C1 segment of cervical spinal cord (tissue), 14 donors: ENCODE data around the gene TPRX1.
A peak's percentile ranks its signal among the peaks of the same experiment; 100 is the strongest.
"Not testable (repeated sequence)": the region's sequence is repeated elsewhere in the genome, so short reads cannot be mapped to it uniquely, and the experiment has no call there.

ENCODE experiments used
- DNase-seq, 14 donors: peaks; one replicate each; lab custom pipeline; 2025; lab: John Stamatoyannopoulos, UW

The TPRX1 gene

DNA sequence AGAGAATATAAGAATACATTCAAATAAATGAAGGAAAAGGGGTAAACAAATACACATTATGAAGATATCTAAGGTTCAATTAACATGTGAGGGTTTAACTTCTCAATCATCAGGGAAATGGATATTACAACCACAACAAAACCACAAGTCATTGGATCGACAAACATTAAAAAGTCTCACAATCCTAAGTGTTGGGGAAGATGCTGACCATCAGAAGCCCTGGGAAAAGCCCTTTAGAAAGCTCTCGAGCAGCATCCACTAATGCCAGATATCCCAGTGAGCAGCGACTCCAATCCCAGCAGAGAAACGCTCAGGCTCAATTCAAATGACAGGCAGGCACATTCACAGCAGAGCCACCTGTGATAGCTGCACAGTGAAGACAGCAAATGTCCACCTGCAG is 3.1 kb downstream of the TPRX1 start:
- DNase-seq = no peak

- no peak for DNase-seq
Measured at GRCh38 chr19:47798904-47799266, 5.5 kb downstream of the TPRX1 start.

DNA sequence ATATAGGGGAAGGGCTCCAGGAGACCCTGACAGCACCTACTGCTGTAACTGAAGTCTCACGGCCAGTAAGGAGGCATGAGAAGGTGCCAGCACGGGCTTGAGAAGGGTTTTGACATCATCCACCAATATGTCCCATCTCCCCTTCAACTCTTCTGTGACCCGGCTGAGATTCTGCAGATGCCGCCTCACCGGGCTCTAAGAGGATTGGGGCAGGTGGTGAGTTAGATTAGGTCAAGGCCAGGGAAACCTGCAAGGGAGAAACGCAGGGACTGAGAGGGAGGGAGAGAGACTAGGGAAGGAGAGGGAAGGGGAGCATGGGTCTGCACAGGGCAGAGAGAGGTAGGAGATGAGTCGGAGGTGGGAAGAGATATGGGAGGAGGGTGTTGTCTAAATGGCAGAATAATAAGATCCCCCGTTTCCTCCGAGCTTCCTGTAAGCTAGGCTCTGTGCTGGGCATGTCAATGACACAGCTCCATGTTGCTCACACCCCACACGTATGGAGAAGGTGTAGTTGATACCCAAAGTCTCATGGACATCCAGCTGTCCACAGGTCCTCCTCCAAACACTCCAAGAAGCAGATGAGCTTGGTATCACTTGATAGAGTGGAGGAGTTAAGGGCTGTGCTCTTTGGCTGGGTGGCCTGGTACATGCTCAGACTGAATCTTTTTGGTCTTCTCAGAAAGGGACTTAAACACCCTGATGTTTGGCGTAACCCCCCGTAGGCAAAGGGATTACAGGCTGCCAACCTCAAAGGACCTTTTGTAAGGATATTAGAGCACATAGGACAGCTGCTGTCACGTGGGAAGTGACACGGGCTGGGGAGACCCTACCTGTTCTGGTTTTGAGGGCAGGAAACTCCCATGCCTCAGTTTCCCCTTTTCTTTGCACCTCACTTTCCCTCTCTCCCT is 6.1 kb downstream of the TPRX1 start:
- no peak for DNase-seq

GRCh38 chr19:47796785-47797184 is 7.6 kb downstream of the TPRX1 start:
- no peak for DNase-seq

GRCh38 chr19:47794526-47794925 is 9.8 kb downstream of the TPRX1 start:
- no peak for DNase-seq

DNA sequence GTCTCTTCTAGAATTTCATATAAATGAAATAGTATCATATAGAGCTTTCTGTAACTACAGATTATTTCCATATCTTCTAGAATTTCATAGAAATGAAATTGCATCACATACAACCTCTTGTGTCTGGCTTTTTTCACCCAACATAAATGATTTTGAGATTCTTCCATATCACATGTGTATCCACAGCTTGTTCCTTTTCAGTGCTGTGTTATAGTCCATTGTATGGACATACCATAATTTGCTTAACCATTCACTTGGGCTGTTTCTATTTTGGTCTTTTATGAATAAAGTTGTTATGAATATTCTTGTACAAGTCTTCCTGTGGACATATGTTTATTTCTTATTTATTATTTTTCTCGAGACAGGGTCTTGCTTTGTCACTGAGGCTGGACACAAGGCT is 11.7 kb downstream of the TPRX1 start:
- no peak for DNase-seq

- peak in 12 of 14 donors; percentile 12 to 78 (median 40) for DNase-seq
Measured at GRCh38 chr19:47790398-47790814, 13.9 kb downstream of the TPRX1 start.

GRCh38 chr19:47789811-47790210 is 14.5 kb downstream of the TPRX1 start:
- not testable (repeated sequence) for DNase-seq

- DNase-seq = not testable (repeated sequence)
Measured at GRCh38 chr19:47787307-47787706, 17.0 kb downstream of the TPRX1 start.

DNA sequence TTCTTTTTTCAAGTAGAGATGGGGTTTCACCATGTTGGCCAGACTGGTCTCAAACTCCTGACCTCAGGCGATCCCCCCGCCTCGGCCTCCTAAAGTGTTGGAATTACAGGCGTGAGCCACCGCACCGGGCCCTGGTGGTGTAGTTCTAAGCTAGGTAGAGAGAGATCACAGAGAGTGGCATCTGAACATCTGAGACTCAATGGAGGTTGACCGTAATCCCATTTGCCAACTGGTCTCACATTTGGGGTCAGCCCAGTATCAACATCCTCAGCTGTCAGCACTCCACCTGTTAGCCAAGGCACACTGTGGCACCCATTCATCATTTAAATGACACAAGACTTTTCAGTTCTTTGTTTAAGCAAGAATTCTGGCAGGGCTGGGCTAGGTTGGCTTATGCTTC is 17.8 kb downstream of the TPRX1 start:
- DNase-seq = no peak

DNA sequence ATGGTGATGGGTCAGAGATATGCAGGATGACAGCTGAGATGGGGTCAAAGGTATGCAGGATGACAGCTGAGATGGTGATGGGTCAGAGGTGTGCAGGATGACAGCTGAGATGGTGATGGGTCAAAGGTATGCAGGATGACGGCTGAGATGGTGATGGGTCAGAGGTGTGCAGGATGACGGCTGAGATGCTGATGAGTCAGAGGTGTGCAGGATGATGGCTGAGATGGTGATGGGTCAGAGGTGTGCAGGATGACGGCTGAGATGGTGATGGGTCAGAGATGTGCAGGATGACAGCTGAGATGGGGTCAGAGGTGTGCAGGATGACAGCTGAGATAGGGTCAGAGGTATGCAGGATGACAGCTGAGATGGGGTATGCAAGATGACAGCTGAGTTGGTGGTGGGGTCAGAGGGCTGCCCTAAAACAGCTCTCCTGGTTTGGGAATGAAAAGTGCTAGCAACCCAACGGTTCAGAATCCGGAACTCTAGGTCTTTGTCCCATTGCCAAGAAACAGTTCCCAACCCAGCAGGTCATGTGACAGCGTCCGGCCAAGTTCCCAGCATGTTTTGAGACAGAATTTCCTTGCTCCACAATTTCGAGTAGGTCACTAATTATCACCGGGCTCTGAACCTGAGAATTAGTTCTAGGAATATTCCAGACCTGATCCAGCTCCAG is 22.6 kb downstream of the TPRX1 start:
- peak in 12 of 14 donors; percentile 20 to 69 (median 45) for DNase-seq

DNA sequence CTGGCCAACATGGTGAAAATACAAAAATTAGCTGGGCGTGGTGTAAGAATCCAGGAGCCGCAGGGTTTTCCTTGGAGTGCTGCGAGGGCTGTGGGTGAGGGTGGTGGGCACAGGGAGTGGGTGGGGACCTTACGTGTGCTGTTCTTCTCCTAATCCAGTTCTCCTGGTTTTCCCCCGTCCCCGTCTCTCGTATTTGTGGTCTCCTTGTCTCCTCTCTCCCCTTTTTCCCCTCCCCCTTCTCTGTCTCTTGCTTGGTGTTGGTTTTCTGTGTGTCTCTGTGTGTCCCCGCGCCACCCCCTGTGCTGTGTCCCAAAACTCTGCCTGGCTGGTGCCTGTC is 24.2 kb downstream of the TPRX1 start:
- peak in 1 of 14 donors; percentile 42 for DNase-seq

DNA sequence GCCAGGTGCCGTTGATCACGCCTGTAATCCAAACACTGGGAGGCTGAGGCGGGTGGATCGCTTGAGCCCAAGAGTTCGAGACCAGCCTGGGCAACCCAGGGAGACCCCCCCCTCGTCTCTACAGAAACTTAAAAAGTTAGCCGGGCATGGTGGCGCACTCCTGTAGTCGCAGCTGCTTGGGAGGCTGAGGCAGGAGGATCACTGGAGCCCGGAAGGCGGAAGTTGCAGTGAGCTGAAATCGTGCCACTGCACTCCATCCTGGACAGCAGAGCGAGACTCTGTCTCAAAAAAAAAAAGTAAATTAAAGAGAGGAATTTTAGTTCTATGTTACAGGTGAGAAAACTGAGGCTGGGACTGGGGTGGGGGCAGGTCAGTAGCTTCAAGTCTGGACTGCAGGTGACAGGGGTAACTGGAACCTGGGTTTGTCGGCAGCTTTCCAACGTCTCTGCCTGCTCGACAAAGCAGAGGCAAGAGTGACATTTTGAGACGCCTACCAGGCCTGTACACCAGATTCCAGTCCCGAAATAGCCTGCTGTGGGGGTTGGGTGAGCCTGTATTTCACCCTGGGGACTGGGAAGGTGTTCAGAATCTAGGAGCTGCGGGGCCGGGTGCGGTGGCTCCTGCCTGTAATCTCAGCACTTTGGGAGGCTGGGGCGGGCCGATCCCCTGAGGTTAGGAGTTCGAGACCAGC is 24.7 kb downstream of the TPRX1 start:
- peak in 7 of 14 donors; percentile 11 to 79 (median 21) for DNase-seq

- peak in 12 of 14 donors; percentile 34 to 67 (median 58) for DNase-seq
Measured at GRCh38 chr19:47778954-47779351, 25.4 kb downstream of the TPRX1 start.

- peak; percentile 53 to 92 (median 84) for DNase-seq
Measured at GRCh38 chr19:47778049-47778953, 26.1 kb downstream of the TPRX1 start, which contains the start of gene SELENOW. Gene SELENOW, plus strand, starts transcription at chr19:47778703. Its CDS starts 83 bp downstream, at chr19:47778786.

DNA sequence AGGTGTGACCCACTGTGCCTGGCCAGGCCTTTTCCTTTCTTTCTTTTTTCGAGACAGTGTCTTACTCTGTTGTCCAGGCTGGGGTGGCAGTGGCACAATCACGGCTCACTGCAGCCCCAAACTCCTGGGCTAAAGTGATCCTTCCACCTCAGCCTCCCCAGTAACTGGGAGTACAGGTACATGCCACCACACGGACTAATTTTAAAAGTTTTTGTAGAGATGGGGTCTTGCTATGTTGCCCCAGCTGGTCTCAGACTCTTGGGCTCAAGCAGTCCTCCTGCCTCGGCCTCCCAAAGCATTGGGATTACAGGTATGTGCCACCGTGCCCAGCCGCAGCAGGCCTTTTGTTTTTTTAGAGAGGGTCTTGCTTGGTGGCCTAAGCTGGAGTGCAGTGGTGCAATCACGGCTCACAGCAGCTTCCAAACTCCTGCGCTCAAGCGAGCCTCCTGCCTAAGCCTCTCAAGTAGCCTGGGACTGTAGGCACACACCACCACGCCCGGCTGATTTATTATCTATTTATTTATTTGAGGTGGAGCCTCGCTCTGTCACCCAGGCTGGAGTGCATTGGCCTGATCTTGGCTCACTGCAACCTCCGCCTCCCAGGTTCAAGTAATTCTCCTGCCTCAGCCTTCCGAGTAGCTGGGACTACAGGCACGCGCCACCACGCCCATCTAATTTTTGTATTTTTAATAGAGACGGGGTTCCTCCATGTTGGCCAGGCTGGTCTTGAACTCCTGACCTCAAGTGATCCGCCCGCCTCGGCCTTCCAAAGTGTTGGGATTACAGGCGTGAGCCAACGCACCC is 26.9 kb downstream of the TPRX1 start:
- not testable (repeated sequence) for DNase-seq

- peak in 3 of 14 donors; percentile 13 to 20 (median 20) for DNase-seq
Measured at GRCh38 chr19:47776568-47776967, 27.8 kb downstream of the TPRX1 start.

DNA sequence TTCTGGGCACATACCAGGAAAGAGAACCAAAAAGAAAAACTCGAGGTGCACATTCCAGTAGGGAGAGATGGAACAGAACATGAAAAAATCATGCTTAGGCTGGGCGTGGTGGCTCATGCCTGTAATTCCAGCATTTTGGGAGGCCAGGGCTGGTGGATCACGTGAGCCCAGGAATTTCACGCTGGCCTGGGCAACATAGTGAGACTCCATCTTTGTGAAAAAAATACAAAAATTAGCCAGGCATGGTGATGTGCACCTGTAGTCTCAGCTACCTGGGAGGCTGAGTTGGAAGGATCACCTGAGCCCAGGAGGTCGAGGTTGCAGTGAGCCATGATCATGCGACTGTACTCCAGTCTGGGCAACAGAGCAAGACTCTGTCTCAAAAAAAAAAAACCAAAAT is 33.1 kb downstream of the TPRX1 start:
- not testable (repeated sequence) for DNase-seq

- DNase-seq = no peak
Measured at GRCh38 chr19:47769534-47769933, 34.8 kb downstream of the TPRX1 start.

GRCh38 chr19:47768604-47769003 is 35.7 kb downstream of the TPRX1 start:
- DNase-seq = no peak
